GM12864 (cell line): Measurements from ENCODE around the gene APOL3.
"Not testable (repeated sequence)": the region's sequence is repeated elsewhere in the genome, so short reads cannot be mapped to it uniquely, and the experiment has no call there.

Experiments used
- DNase-seq: peaks from one replicate; pipeline ENCODE4 v3.0.0-alpha.2; 2011; ENCODE audit warnings: low read depth
- H3K4me3 ChIP-seq: 2 replicates; pipeline ENCODE4 v1.5.1; 2011; ENCODE audit warnings: mild to moderate bottlenecking, low read depth, low read length, control low read depth
- CTCF ChIP-seq: IDR thresholded peaks from 2 replicates; pipeline ENCODE4 v1.5.1; 2011; ENCODE audit warnings: low read depth, mild to moderate bottlenecking, moderate library complexity, low read length, control low read depth, inconsistent platforms; ENCODE audit errors: missing control alignments

APOL3 gene

GRCh38 chr22:36166086-36166485 is 5.5 kb upstream of the APOL3 start:
- no peak for DNase-seq
- H3K4me3 ChIP-seq = no peak overlapping the region
- no peak for TF ChIP-seq CTCF

- H3K4me3 ChIP-seq = no peak overlapping the region
- no peak for DNase-seq
- no peak for TF ChIP-seq CTCF
Observed at GRCh38 chr22:36165141-36165540, 4.6 kb upstream of the APOL3 start.

- no peak for DNase-seq
- H3K4me3 ChIP-seq = no peak overlapping the region
- TF ChIP-seq CTCF = no peak
Observed at GRCh38 chr22:36164621-36165020, 4.1 kb upstream of the APOL3 start.

GRCh38 chr22:36163497-36163896 is 2.9 kb upstream of the APOL3 start:
- no peak overlapping the region; the same call in 1 of the 2 replicates for H3K4me3 ChIP-seq
- DNase-seq = no peak
- no peak for TF ChIP-seq CTCF

- peak overlapping the region; percentile 13; the same call in 1 of the 2 replicates for H3K4me3 ChIP-seq
- no peak for TF ChIP-seq CTCF
- DNase-seq = peak; percentile 42
Observed at GRCh38 chr22:36162127-36163034, 1.8 kb upstream of the APOL3 start.

- H3K4me3 ChIP-seq, DNase-seq: not testable (repeated sequence)
Observed at GRCh38 chr22:36161793-36162126, 1.2 kb upstream of the APOL3 start.

GRCh38 chr22:36156515-36157419 is 3.8 kb downstream of the APOL3 start:
- no peak for DNase-seq

More at GRCh38 chr22:36156515-36157419, 3.8 kb downstream of the APOL3 start:
- TF ChIP-seq CTCF = no peak
- peak overlapping the region; percentile 50 for H3K4me3 ChIP-seq
